IPS DF 6.9 (cell line): ENCODE data around the gene SERPINA9.

Experiments
- DNase-seq: peaks from one replicate; pipeline ENCODE4 v3.0.0-alpha.2; 2013; ENCODE audit warnings: low read depth, low spot score
- H3K27ac ChIP-seq: one replicate; pipeline ENCODE4 v1.5.1; 2013; ENCODE audit warnings: low read length, control low read depth
- H3K27me3 ChIP-seq: 2 replicates; pipeline ENCODE4 v1.6.1; 2013; ENCODE audit warnings: mild to moderate bottlenecking, low read length; ENCODE audit not compliant: control insufficient read depth, insufficient read depth
- H3K36me3 ChIP-seq: 2 replicates; pipeline ENCODE4 v1.6.1; 2013; ENCODE audit warnings: low read length; ENCODE audit not compliant: control insufficient read depth, insufficient read depth
- H3K4me1 ChIP-seq: 2 replicates; pipeline ENCODE4 v1.6.1; 2013; ENCODE audit warnings: low read length; ENCODE audit not compliant: control insufficient read depth, insufficient read depth
- H3K4me3 ChIP-seq: 2 replicates; pipeline ENCODE4 v1.5.1; 2013; ENCODE audit warnings: mild to moderate bottlenecking, low read length
- H3K9me3 ChIP-seq: 2 replicates; pipeline ENCODE4 v1.6.1; 2013; ENCODE audit warnings: low read length, inconsistent platforms; ENCODE audit not compliant: control insufficient read depth, insufficient read depth
- WGBS: extraction: QIAGEN DNeasy Blood & Tissue Kit; methylation state at CpG from one replicate; pipeline ENCODE4 v1.1.7; 2013; ENCODE audit warnings: mixed read lengths, missing lambda C conversion rate; ENCODE audit not compliant: insufficient read length, insufficient coverage; 5-methylcytosine and 5-hydroxymethylcytosine counted together

The SERPINA9 gene

GRCh38 chr14:94478420-94478819 lies 2.4 kb upstream of the SERPINA9 start:
- no peaks in the 10 kb centered on the region for H3K27me3 ChIP-seq
- H3K27ac ChIP-seq = no peak overlapping the region
- no peak overlapping the region for H3K4me3 ChIP-seq
- no peaks in the 10 kb centered on the region; the same call in 1 of the 2 replicates for H3K9me3 ChIP-seq
- H3K4me1 ChIP-seq = 0 out of 2 replicates have a peak, but pooled peaks cover 3% of the 10 kb centered on the region
- DNase-seq = no peak
- no peaks in the 10 kb centered on the region for H3K36me3 ChIP-seq

GRCh38 chr14:94474581-94475031 lies 1.4 kb downstream of the SERPINA9 start:
- no CpG with 5 or more reads among the region's 7 CpGs for WGBS
- no peaks in the 10 kb centered on the region for H3K27me3 ChIP-seq

GRCh38 chr14:94473666-94474410 lies 2.2 kb downstream of the SERPINA9 start:
- 0 out of 2 replicates have a peak, but pooled peaks cover 3% of the 10 kb centered on the region for H3K4me1 ChIP-seq
- no peaks in the 10 kb centered on the region; the same call in 1 of the 2 replicates for H3K9me3 ChIP-seq
- no peaks in the 10 kb centered on the region for H3K27me3 ChIP-seq
- no peak overlapping the region for H3K27ac ChIP-seq
- no peaks in the 10 kb centered on the region for H3K36me3 ChIP-seq
- WGBS = no CpG with 5 or more reads among the region's 16 CpGs
- H3K4me3 ChIP-seq = no peak overlapping the region
- DNase-seq = no peak

More at GRCh38 chr14:94474581-94475031, 1.4 kb downstream of the SERPINA9 start:
- Histone ChIP-seq H3K4me3 (no peak overlapping the region), H3K27ac (no peak overlapping the region), H3K36me3 (no peaks in the 10 kb centered on the region), H3K9me3 (no peaks in the 10 kb centered on the region; the same call in 1 of the 2 replicates), H3K4me1 (0 out of 2 replicates have a peak, but pooled peaks cover 3% of the 10 kb centered on the region)
- no peak for DNase-seq

- WGBS = no CpG with 5 or more reads among the region's 4 CpGs
- no peak for DNase-seq
- H3K27me3 ChIP-seq = no peaks in the 10 kb centered on the region
- H3K36me3 ChIP-seq = no peaks in the 10 kb centered on the region
- no peaks in the 10 kb centered on the region; the same call in 1 of the 2 replicates for H3K9me3 ChIP-seq
- 0 out of 2 replicates have a peak, but pooled peaks cover 3% of the 10 kb centered on the region for H3K4me1 ChIP-seq
- H3K4me3 ChIP-seq = no peak overlapping the region
- no peak overlapping the region for H3K27ac ChIP-seq
Observed at GRCh38 chr14:94472842-94473241, 3.2 kb downstream of the SERPINA9 start.

GRCh38 chr14:94471045-94471444 lies 5.0 kb downstream of the SERPINA9 start:
- WGBS = no CpG with 5 or more reads among the region's 2 CpGs
- no peak overlapping the region for H3K4me3 ChIP-seq
- no peak overlapping the region for H3K27ac ChIP-seq

GRCh38 chr14:94470311-94470710 lies 5.7 kb downstream of the SERPINA9 start:
- Histone ChIP-seq H3K27ac (no peak overlapping the region), H3K4me1 (0 out of 2 replicates have a peak, but pooled peaks cover 3% of the 10 kb centered on the region), H3K27me3 (no peaks in the 10 kb centered on the region), H3K9me3 (no peaks in the 10 kb centered on the region), H3K4me3 (no peak overlapping the region), H3K36me3 (no peaks in the 10 kb centered on the region)
- DNase-seq = no peak
- no CpG with 5 or more reads among the region's 2 CpGs for WGBS

More at GRCh38 chr14:94471045-94471444, 5.0 kb downstream of the SERPINA9 start:
- no peaks in the 10 kb centered on the region for H3K36me3 ChIP-seq
- no peaks in the 10 kb centered on the region for H3K27me3 ChIP-seq
- DNase-seq = no peak
- H3K9me3 ChIP-seq = no peaks in the 10 kb centered on the region
- H3K4me1 ChIP-seq = 0 out of 2 replicates have a peak, but pooled peaks cover 3% of the 10 kb centered on the region

- no peak for DNase-seq
- no CpG with 5 or more reads among the region's 3 CpGs for WGBS
- Histone ChIP-seq H3K9me3 (no peaks in the 10 kb centered on the region; the same call in 1 of the 2 replicates), H3K27me3 (no peaks in the 10 kb centered on the region), H3K4me3 (no peak overlapping the region), H3K4me1 (no peaks in the 10 kb centered on the region), H3K36me3 (no peaks in the 10 kb centered on the region), H3K27ac (no peak overlapping the region)
Observed at GRCh38 chr14:94469261-94469660, 6.7 kb downstream of the SERPINA9 start.

GRCh38 chr14:94467728-94468520 lies 8.1 kb downstream of the SERPINA9 start:
- H3K36me3 ChIP-seq = no peaks in the 10 kb centered on the region
- no CpG with 5 or more reads among the region's 4 CpGs for WGBS
- no peaks in the 10 kb centered on the region for H3K4me1 ChIP-seq
- H3K9me3 ChIP-seq = no peaks in the 10 kb centered on the region; the same call in 1 of the 2 replicates
- DNase-seq = no peak
- no peaks in the 10 kb centered on the region for H3K27me3 ChIP-seq
- no peak overlapping the region for H3K27ac ChIP-seq
- no peak overlapping the region for H3K4me3 ChIP-seq

- no peak for DNase-seq
- Histone ChIP-seq H3K27ac (no peak overlapping the region), H3K27me3 (no peaks in the 10 kb centered on the region), H3K9me3 (no peaks in the 10 kb centered on the region; the same call in 1 of the 2 replicates), H3K36me3 (no peaks in the 10 kb centered on the region), H3K4me3 (no peak overlapping the region), H3K4me1 (no peaks in the 10 kb centered on the region)
- WGBS = no CpG with 5 or more reads among the region's 3 CpGs
Observed at GRCh38 chr14:94466706-94467370, 9.2 kb downstream of the SERPINA9 start.

- no peaks in the 10 kb centered on the region for H3K36me3 ChIP-seq
- H3K27ac ChIP-seq = no peak overlapping the region
- no peaks in the 10 kb centered on the region; the same call in 1 of the 2 replicates for H3K9me3 ChIP-seq
- WGBS = no CpG with 5 or more reads among the region's 5 CpGs
- H3K4me3 ChIP-seq = no peak overlapping the region
- H3K4me1 ChIP-seq = no peaks in the 10 kb centered on the region
- H3K27me3 ChIP-seq = no peaks in the 10 kb centered on the region
- DNase-seq = no peak
Observed at GRCh38 chr14:94465042-94465441, 11.0 kb downstream of the SERPINA9 start.
